SK-N-MC (cell line): ENCODE data around the gene IFIH1.
A peak's percentile ranks its signal among the peaks of the same experiment; 100 is the strongest.

Experiments
- DNase-seq: peaks from one replicate; pipeline ENCODE4 v3.0.0-alpha.2; 2011; ENCODE audit warnings: low read depth, low spot score
- H3K27ac ChIP-seq: fragments of 200-600 bp; sonication (generic); 2 replicates; pipeline ENCODE4 v1.5.1; 2016; ENCODE audit warnings: mixed run types
- H3K36me3 ChIP-seq: fragments of 200-600 bp; sonication (generic); 2 replicates; pipeline ENCODE4 v1.6.1; 2017; ENCODE audit warnings: antibody characterized with exemption, low read length, mixed read lengths; ENCODE audit not compliant: insufficient read depth
- H3K4me3 ChIP-seq: fragments of 200-600 bp; sonication (generic); 2 replicates; pipeline ENCODE4 v1.5.1; 2016
- H3K9ac ChIP-seq: fragments of 200-600 bp; sonication (generic); 2 replicates; pipeline ENCODE4 v1.8.0; 2017; ENCODE audit warnings: mixed run types, mixed read lengths; ENCODE audit not compliant: insufficient read length
- H3K9me3 ChIP-seq: fragments of 200-600 bp; sonication (generic); 2 replicates; pipeline ENCODE4 v1.6.1; 2017; ENCODE audit warnings: low read depth, mild to moderate bottlenecking, antibody characterized with exemption, low read length, moderate library complexity, mixed read lengths
- EZH2 ChIP-seq: fragments of 200-600 bp; sonication (generic); IDR thresholded peaks from one replicate; pipeline ENCODE4 v1.6.1; 2017; ENCODE audit warnings: antibody characterized with exemption
- FOXP2 ChIP-seq: optimal IDR thresholded peaks from 2 replicates; pipeline ENCODE3; 2011; ENCODE audit warnings: mild to moderate bottlenecking, moderate library complexity; ENCODE audit not compliant: insufficient read depth; ENCODE audit errors: extremely low read length, control extremely low read depth
- POLR2AphosphoS5 ChIP-seq: IDR thresholded peaks from 2 replicates; pipeline ENCODE4 v1.6.1; 2012; ENCODE audit warnings: mild to moderate bottlenecking, low read depth, low read length, borderline replicate concordance

The IFIH1 gene

GRCh38 chr2:162318328-162319180, at the start of gene IFIH1:
IFIH1 (minus strand) TSS chr2:162318684; CDS start chr2:162318307, 377 bp downstream.
- no peak for DNase-seq
- TF ChIP-seq POLR2AphosphoS5 (0 out of 2 replicates have a peak, but pooled peaks have one; percentile 33), FOXP2 (no peak), EZH2 (no peak)
- H3K9me3 ChIP-seq, result no peaks in the 10 kb centered on the region
- peak within 1 kb of the TSS; percentile 80 for H3K4me3 ChIP-seq
- H3K27ac ChIP-seq, result peak within 1 kb of the TSS; percentile 65; the same call in 1 of the 2 replicates
- no peaks in the 10 kb centered on the region for H3K36me3 ChIP-seq
- H3K9ac ChIP-seq, result peak within 1 kb of the TSS; percentile 81

- no peak for TF ChIP-seq FOXP2
- no peak for TF ChIP-seq POLR2AphosphoS5
- TF ChIP-seq EZH2, result no peak
- no peak for DNase-seq
- H3K9me3 ChIP-seq, result no peaks in the 10 kb centered on the region
These were observed 46.9 kb upstream of the IFIH1 start for GRCh38 chr2:162365392-162365791.

GRCh38 chr2:162344617-162344950, 26.1 kb upstream of the IFIH1 start:
- Histone ChIP-seq H3K36me3 (no peaks in the 10 kb centered on the region), H3K9me3 (no peaks in the 10 kb centered on the region), H3K9ac (peak overlapping the region; percentile 58), H3K27ac (no peak overlapping the region), H3K4me3 (peak overlapping the region; percentile 77)
- no peak for DNase-seq
- no peak for TF ChIP-seq FOXP2
- TF ChIP-seq EZH2, result no peak
- no peak for TF ChIP-seq POLR2AphosphoS5

More at GRCh38 chr2:162365392-162365791, 46.9 kb upstream of the IFIH1 start:
- no peak overlapping the region for H3K27ac ChIP-seq
- H3K36me3 ChIP-seq, result no peaks in the 10 kb centered on the region
- no peak overlapping the region for H3K9ac ChIP-seq
- no peak overlapping the region for H3K4me3 ChIP-seq

GRCh38 chr2:162343824-162344616, 25.5 kb upstream of the IFIH1 start, which contains the start of gene GCA:
GCA (plus strand) TSS chr2:162344132; CDS start chr2:162344249, 117 bp downstream.
- H3K9me3 ChIP-seq, result no peaks in the 10 kb centered on the region
- DNase-seq, result no peak
- TF ChIP-seq EZH2, result no peak
- TF ChIP-seq FOXP2, result no peak
- TF ChIP-seq POLR2AphosphoS5, result peak; percentile 38; the same call in 1 of the 2 replicates
- H3K9ac ChIP-seq, result peak within 1 kb of the TSS; percentile 58
- peak within 1 kb of the TSS; percentile 77 for H3K4me3 ChIP-seq
- H3K27ac ChIP-seq, result 0 out of 2 replicates have a peak within 1 kb of the TSS, but pooled peaks have one; percentile 8
- no peaks in the 10 kb centered on the region for H3K36me3 ChIP-seq

- Histone ChIP-seq H3K36me3 (no peaks in the 10 kb centered on the region), H3K27ac (no peak overlapping the region), H3K9ac (no peak overlapping the region), H3K4me3 (peak overlapping the region; percentile 77), H3K9me3 (no peaks in the 10 kb centered on the region)
- DNase-seq, result no peak
- TF ChIP-seq FOXP2 (no peak), POLR2AphosphoS5 (no peak), EZH2 (no peak)
These were observed 25.0 kb upstream of the IFIH1 start for GRCh38 chr2:162343492-162343823.

- no peak overlapping the region for H3K4me3 ChIP-seq
- no peaks in the 10 kb centered on the region for H3K36me3 ChIP-seq
- TF ChIP-seq FOXP2 (no peak), POLR2AphosphoS5 (no peak), EZH2 (no peak)
- no peak for DNase-seq
- 0 out of 2 replicates have a peak overlapping the region, but pooled peaks have one; percentile 8 for H3K27ac ChIP-seq
- H3K9me3 ChIP-seq, result no peaks in the 10 kb centered on the region
- no peak overlapping the region for H3K9ac ChIP-seq
These were observed 24.4 kb upstream of the IFIH1 start for GRCh38 chr2:162342841-162343240.

GRCh38 chr2:162342321-162342720, 23.8 kb upstream of the IFIH1 start:
- H3K27ac ChIP-seq, result no peak overlapping the region
- peak overlapping the region; percentile 21; the same call in 1 of the 2 replicates for H3K4me3 ChIP-seq
- H3K36me3 ChIP-seq, result no peaks in the 10 kb centered on the region
- H3K9ac ChIP-seq, result no peak overlapping the region
- no peak for DNase-seq
- TF ChIP-seq EZH2, result no peak
- no peak for TF ChIP-seq POLR2AphosphoS5
- TF ChIP-seq FOXP2, result no peak
- no peaks in the 10 kb centered on the region for H3K9me3 ChIP-seq

- Histone ChIP-seq H3K27ac (no peak overlapping the region), H3K9ac (no peak overlapping the region), H3K4me3 (no peak overlapping the region), H3K9me3 (no peaks in the 10 kb centered on the region), H3K36me3 (no peaks in the 10 kb centered on the region)
- no peak for DNase-seq
- TF ChIP-seq FOXP2, result no peak
- TF ChIP-seq EZH2, result no peak
- no peak for TF ChIP-seq POLR2AphosphoS5
These were observed 22.3 kb upstream of the IFIH1 start for GRCh38 chr2:162340822-162341221.
